Activated CD8-positive, alpha-beta memory T cell treated with anti-CD3 and anti-CD28 coated beads, Interleukin-2, amount 10 ng/mL, durations not matched to agents 7 days and 5 days (primary cell): ENCODE measurements around the gene TSHZ2. TPM values are rescaled to one million over a fixed set of nuclear protein-coding genes. Genes with fewer than 3 reads are reported as not detected.
"Not testable (repeated sequence)": the region's sequence is repeated elsewhere in the genome, so short reads cannot be mapped to it uniquely, and the experiment has no call there.

Experiments used
- ATAC-seq: fragments of 150-1000 bp; cut with Tn5 transposase; one replicate; pipeline ENCODE4 v1.10.0; 2021; ENCODE audit warnings: moderate library complexity
- CTCF ChIA-PET: fragments of 350-600 bp; sonication (Branson Sonifier 250); formaldehyde crosslinking; loops from one replicate; lab custom pipeline; 2021; ENCODE audit warnings: antibody characterized with exemption; lab: Charles Lee
- DNase-seq: peaks from one replicate; pipeline ENCODE4 v3.0.0-alpha.2; 2020
- H3K27ac Mint-ChIP-seq: one replicate; pipeline ENCODE4 v1.8.0; 2021; ENCODE audit warnings: mild to moderate bottlenecking, mixed read lengths
- H3K27me3 Mint-ChIP-seq: one replicate; pipeline ENCODE4 v1.8.0; 2021; ENCODE audit warnings: mixed read lengths
- H3K36me3 Mint-ChIP-seq: one replicate; pipeline ENCODE4 v1.8.0; 2021; ENCODE audit warnings: mild to moderate bottlenecking, mixed read lengths
- H3K4me1 Mint-ChIP-seq: one replicate; pipeline ENCODE4 v1.8.0; 2021; ENCODE audit warnings: mixed read lengths
- H3K4me3 Mint-ChIP-seq: one replicate; pipeline ENCODE4 v1.8.0; 2021; ENCODE audit warnings: mild to moderate bottlenecking, moderate library complexity, mixed read lengths
- H3K9me3 Mint-ChIP-seq: one replicate; pipeline ENCODE4 v1.8.0; 2022; ENCODE audit warnings: low read depth, mixed read lengths
- total RNA-seq, 2 experiments: library from RNA; stranded (reverse); gene quantifications; one replicate each; pipeline ENCODE4 v1.2.3, GENCODE V29; 2021

TSHZ2 gene
- total RNA-seq, 2 experiments from 2014 or later: 0.18 to 1.9 TPM

DNA sequence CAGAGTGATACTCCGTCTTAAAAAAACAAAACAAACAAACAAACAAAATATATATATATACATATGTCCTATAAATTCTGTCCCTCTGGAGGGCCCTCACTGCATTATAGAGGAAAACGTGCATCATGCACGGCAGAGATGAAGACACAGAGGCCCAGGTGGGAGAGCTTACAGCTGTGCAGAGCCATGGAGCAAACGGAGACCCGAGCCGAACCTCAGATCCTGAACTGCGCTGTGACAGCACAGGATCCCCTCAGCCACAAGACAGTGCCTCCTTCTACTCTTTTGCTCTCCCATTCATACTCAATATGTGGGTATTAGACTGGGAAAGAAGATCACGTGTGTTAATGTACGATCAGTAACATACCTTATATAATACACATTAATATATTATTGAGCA is 539.9 kb downstream of the TSHZ2 start:
- H3K36me3 Mint-ChIP-seq: no peaks in the 10 kb centered on the region
- no peak overlapping the region for H3K27ac Mint-ChIP-seq
- CTCF ChIA-PET: interaction anchor here (0.7 kb wide), 1 partner anchor 20 kb away, joined by 3 read pairs; no protein-coding TSS in a partner anchor
- ATAC-seq (no peak), DNase-seq (no peak)
- H3K9me3 Mint-ChIP-seq: no peaks in the 10 kb centered on the region
- H3K4me1 Mint-ChIP-seq: no peaks in the 10 kb centered on the region
- H3K27me3 Mint-ChIP-seq: no peaks in the 10 kb centered on the region
- H3K4me3 Mint-ChIP-seq: no peak overlapping the region

DNA sequence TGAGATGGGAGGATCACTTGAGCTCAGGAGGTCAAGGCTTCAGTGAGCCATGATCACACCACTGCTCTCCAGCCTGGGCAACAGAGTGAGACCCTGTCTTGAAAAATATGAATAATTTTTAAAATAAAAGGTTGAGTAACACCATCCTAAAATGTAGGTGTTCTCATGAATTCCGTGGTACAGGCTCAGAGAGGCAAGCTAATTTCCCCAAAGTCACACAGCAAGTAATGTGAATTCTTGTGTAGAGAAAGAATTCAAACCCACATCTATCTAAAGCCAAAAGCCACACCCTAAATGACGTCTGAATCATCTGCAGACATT is 541.0 kb downstream of the TSHZ2 start:
- H3K9me3 Mint-ChIP-seq: no peaks in the 10 kb centered on the region
- H3K4me1 Mint-ChIP-seq: no peaks in the 10 kb centered on the region
- no peak overlapping the region for H3K4me3 Mint-ChIP-seq
- CTCF ChIA-PET: no interaction called here
- no peak overlapping the region for H3K27ac Mint-ChIP-seq
- ATAC-seq: no peak
- H3K27me3 Mint-ChIP-seq: no peaks in the 10 kb centered on the region
- no peak for DNase-seq
- H3K36me3 Mint-ChIP-seq: no peaks in the 10 kb centered on the region

DNA sequence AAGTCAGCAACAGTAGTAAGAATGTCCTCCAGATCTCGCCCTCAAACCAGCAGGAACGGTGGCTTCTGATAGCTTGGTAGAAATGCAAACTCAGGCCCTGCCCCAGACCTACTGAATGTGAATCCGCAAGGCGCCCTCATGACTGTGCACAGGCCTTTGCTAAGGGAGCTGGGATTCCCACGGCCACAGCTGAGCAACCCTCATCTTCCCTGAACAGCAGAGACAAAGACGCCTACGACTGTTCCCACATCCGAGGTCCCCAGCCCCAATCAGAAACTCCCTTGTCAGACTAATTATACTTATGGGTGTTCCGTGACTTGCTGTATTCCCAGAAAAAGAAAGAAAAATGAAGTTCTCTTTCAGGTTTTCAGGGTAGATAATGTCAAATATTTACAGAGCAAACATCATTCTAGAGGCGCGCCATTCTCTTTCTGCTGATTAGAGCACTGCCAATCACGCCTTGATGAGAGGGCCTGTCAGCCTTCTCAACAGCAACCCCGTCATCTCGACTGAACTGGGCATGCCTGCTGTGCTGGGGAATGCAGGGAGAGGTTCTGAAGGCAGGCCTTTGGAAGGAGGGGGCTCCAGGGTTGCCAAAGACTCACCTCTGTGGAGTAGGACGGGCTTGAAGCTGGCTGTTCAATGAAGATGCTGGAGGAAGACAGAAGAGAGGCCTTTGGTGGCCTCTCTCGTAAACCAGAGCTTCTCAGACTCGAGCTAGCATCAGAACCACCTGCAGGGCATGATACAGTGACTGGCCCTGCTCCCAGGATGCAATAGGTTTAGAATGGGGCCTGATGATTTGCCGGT is 541.5 kb downstream of the TSHZ2 start:
- no peak for ATAC-seq
- CTCF ChIA-PET: interaction anchor here (1.1 kb wide), 1 partner anchor 23 kb away, joined by 3 read pairs; no protein-coding TSS in a partner anchor
- H3K9me3 Mint-ChIP-seq: no peaks in the 10 kb centered on the region
- H3K27me3 Mint-ChIP-seq: no peaks in the 10 kb centered on the region
- H3K4me1 Mint-ChIP-seq: no peaks in the 10 kb centered on the region
- H3K36me3 Mint-ChIP-seq: no peaks in the 10 kb centered on the region
- no peak overlapping the region for H3K27ac Mint-ChIP-seq
- H3K4me3 Mint-ChIP-seq: no peak overlapping the region
- no peak for DNase-seq

DNA sequence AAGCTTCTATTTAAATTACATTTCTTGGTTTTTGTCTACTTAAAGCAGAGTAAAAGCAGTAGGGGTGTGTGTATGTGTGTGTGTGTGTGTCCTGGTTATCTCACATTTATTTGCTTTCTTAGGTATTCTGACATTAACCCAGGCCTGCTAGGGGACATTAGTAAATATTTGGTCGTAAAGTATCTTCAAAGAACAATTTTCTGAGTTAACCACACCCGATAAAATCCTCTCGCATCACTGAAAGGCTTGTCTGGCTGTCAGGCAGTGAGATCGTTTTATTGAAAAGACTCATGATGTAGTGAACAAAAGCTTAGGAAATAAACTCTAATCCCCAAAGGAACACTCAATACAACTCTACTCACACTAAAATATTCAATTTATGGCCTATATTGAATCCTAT is 543.6 kb downstream of the TSHZ2 start:
- H3K4me3 Mint-ChIP-seq: no peak overlapping the region
- no peaks in the 10 kb centered on the region for H3K27me3 Mint-ChIP-seq
- no peaks in the 10 kb centered on the region for H3K9me3 Mint-ChIP-seq
- no peaks in the 10 kb centered on the region for H3K4me1 Mint-ChIP-seq
- DNase-seq: no peak
- CTCF ChIA-PET: interaction anchor here (0.7 kb wide), 1 partner anchor 1171 kb away, joined by 4 read pairs; no protein-coding TSS in a partner anchor
- no peak overlapping the region for H3K27ac Mint-ChIP-seq
- no peaks in the 10 kb centered on the region for H3K36me3 Mint-ChIP-seq
- ATAC-seq: no peak

DNA sequence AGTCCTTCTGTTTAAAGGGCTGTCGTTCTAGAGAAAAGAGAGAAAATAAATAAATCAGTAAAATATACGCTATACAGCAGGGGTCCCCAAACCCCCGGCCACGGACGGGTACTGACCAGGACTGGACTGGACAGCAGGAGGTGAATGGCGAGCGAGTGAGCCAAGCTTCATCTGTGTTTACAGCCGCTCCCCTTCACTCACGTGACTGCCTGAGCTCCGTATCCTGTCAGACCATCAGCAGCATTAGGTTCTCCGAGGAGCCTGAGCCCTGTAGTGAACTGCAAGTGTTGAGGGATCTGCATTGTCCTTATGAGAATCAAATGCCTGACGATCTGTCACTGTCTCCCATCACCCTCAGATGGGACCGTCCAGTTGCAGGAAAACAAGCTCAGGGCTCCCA is 545.0 kb downstream of the TSHZ2 start:
- Mint-ChIP-seq H3K27ac (no peak overlapping the region), H3K9me3 (no peaks in the 10 kb centered on the region), H3K4me1 (no peaks in the 10 kb centered on the region), H3K36me3 (no peaks in the 10 kb centered on the region), H3K4me3 (no peak overlapping the region), H3K27me3 (no peaks in the 10 kb centered on the region)
- DNase-seq (no peak), ATAC-seq (no peak)
- CTCF ChIA-PET: no interaction called here

DNA sequence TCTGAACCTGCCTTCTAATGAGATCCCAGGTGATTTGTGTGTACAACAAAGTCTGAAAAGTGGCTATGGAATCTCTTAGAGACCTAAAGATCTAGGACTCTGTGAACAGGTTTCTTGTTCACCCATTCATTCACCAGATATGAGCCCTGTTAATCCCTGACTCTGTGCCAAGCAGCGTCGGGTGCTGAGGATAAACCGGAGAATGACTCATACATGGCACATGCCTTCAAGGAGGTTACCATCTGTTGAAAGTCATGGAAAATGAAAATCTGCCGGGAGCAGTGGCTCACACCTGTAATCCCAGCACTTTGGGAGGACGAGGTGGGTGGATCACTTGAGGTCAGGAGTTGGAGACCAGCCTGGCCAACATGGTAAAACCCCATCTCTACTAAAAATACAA is 549.3 kb downstream of the TSHZ2 start:
- H3K4me1 Mint-ChIP-seq, CTCF ChIA-PET, H3K27me3 Mint-ChIP-seq, H3K36me3 Mint-ChIP-seq, ATAC-seq, H3K4me3 Mint-ChIP-seq, H3K9me3 Mint-ChIP-seq, DNase-seq, H3K27ac Mint-ChIP-seq: not testable (repeated sequence)

DNA sequence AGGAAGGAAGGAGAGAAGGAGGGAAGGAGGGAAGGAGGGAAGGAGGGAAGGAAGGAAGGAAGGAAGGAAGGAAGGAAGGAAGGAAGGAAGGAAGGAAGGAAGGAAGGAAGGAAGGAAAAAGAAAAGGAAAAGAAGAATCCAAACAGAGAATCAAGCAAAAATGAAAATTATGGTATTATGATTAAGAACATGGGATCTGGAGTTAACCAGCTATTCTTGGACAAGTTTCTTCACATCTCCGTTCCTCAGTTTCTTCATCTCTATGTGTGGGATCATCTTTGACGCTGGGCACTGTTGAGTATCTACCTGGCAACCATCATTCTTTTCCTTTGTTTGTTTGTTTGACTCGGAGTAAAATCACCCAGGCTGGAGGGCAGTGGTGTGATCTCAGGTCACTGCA is 549.9 kb downstream of the TSHZ2 start:
- no peaks in the 10 kb centered on the region for H3K27me3 Mint-ChIP-seq
- no peak overlapping the region for H3K27ac Mint-ChIP-seq
- CTCF ChIA-PET: no interaction called here
- ATAC-seq: no peak
- no peaks in the 10 kb centered on the region for H3K9me3 Mint-ChIP-seq
- H3K4me3 Mint-ChIP-seq: no peak overlapping the region
- DNase-seq: no peak
- no peaks in the 10 kb centered on the region for H3K36me3 Mint-ChIP-seq
- no peaks in the 10 kb centered on the region for H3K4me1 Mint-ChIP-seq

DNA sequence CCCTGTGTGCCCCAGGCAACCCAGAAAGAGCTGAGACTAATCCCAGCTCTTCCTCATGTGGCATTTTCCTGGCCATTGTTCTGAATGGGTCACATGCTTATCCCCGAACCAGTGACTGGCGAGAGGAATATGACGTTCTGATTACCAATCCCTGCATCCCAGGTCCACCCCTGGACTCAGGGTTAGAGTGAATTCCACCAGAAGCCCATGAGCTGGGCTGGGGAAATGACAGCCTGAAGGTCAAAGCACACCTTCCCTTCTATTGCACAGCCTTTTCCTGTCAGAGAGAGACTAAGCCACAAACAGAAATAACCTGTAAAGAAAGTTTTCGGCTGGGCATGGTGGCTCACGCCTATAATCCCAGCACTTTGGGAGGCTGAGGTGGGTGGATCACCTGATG is 550.5 kb downstream of the TSHZ2 start:
- Mint-ChIP-seq H3K4me3 (no peak overlapping the region), H3K9me3 (no peaks in the 10 kb centered on the region), H3K36me3 (no peaks in the 10 kb centered on the region), H3K27me3 (no peaks in the 10 kb centered on the region), H3K4me1 (no peaks in the 10 kb centered on the region), H3K27ac (no peak overlapping the region)
- no peak for ATAC-seq
- no peak for DNase-seq
- CTCF ChIA-PET: no interaction called here

DNA sequence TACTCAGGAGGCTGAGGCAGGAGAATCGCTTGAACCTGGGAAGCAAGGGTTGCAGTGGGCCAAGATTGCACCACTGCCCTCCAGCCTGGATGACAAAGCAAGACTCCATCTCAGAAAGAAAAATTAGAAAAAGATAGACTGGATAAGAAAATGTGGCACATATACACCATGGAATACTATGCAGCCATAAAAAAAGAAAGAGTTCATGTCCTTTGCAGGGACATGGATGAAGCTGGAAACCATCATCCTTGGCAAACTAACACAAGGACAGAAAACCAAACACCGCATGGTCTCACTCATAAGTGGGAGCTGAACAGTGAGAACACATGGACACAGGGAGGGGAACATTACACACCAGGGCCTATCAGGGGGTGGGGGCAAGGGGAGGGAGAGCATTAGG is 551.5 kb downstream of the TSHZ2 start:
- H3K9me3 Mint-ChIP-seq, CTCF ChIA-PET, H3K27ac Mint-ChIP-seq, ATAC-seq, DNase-seq, H3K4me3 Mint-ChIP-seq, H3K27me3 Mint-ChIP-seq, H3K36me3 Mint-ChIP-seq, H3K4me1 Mint-ChIP-seq: not testable (repeated sequence)

DNA sequence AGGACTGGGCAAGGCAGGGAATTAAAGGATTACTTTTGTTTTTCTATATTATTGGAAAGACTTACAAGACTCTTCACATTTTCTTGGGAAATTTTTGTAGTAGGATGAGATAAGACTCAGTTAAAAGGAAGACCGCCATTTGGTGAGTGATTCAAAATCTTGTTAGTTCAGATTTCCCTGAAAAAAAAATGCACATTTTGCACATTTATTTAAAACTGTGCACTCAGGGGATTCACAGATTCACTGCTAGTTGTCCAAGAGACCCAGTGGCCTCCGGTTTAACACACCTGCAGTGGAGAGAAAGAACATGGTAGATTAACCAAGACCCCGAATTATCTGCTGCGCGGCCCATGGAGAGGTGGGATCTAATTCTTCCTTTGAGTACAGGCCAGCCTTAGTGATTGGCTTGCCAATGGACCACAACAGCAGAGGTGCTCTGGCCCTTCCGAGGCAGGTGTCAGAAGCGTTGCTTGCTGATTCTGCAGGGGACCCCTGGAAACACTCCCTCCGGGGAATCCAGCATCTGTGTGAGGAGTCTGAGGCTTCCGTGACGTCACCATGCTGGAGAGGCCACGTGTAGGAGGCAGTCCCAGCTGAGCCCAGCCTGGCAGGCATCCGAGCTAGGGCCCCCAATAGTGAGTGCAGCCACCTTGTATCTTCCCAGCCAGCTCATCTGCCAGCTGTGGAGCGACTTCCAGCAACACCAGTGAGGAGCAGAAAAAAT is 552.6 kb downstream of the TSHZ2 start:
- Mint-ChIP-seq H3K36me3 (no peaks in the 10 kb centered on the region), H3K27me3 (no peaks in the 10 kb centered on the region), H3K4me1 (no peaks in the 10 kb centered on the region), H3K9me3 (no peaks in the 10 kb centered on the region), H3K4me3 (no peak overlapping the region), H3K27ac (no peak overlapping the region)
- ATAC-seq: no peak
- DNase-seq: no peak
- CTCF ChIA-PET: interaction anchor here (0.6 kb wide), 1 partner anchor 14 kb away, joined by 3 read pairs; no protein-coding TSS in a partner anchor

DNA sequence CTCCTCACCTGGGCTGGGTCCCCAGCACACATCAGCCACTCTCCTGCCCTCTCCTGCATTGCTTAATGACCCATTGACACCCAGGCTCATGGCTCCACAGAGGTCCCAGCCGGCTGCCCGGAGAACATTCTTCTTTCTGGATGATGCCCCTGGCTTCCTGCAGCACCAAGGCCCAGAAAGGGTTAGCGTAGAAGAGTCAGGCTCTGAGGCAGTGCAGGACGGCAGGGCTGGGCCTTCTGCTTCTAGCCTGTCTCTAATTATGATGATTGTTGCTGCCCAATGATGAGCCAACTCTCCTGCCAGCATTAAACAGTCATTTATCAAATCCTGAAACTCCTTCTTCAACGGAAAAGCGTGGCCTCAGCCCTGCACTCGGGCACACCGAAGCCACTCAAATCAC is 555.0 kb downstream of the TSHZ2 start:
- Mint-ChIP-seq H3K27ac (no peak overlapping the region), H3K4me3 (no peak overlapping the region), H3K4me1 (no peaks in the 10 kb centered on the region), H3K27me3 (no peaks in the 10 kb centered on the region), H3K36me3 (no peaks in the 10 kb centered on the region), H3K9me3 (peaks cover 2% of the 10 kb centered on the region)
- DNase-seq (no peak), ATAC-seq (no peak)
- CTCF ChIA-PET: no interaction called here

DNA sequence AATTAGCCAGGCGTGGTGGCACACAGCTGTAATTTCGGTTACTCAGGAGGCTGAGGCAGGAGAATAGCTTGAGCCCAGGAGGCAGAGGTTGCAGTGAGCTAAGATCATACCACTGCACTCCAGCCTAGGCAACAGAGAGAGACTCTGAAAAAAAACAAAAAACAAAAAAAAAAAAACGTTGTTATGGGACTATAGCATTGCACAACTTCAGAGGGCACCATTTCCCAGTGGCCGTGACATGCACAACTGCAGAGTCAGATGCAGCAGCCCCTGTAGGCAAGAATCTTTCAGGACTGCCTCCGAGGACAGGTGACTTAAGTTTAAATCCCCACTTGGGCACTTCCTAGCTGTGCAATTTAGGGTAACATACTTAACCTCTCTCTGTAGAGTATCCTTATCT is 557.5 kb downstream of the TSHZ2 start:
- Mint-ChIP-seq H3K4me3 (no peak overlapping the region), H3K9me3 (peaks cover 3% of the 10 kb centered on the region), H3K4me1 (no peaks in the 10 kb centered on the region), H3K36me3 (no peaks in the 10 kb centered on the region), H3K27me3 (no peaks in the 10 kb centered on the region), H3K27ac (no peak overlapping the region)
- CTCF ChIA-PET: no interaction called here
- ATAC-seq (no peak), DNase-seq (no peak)

DNA sequence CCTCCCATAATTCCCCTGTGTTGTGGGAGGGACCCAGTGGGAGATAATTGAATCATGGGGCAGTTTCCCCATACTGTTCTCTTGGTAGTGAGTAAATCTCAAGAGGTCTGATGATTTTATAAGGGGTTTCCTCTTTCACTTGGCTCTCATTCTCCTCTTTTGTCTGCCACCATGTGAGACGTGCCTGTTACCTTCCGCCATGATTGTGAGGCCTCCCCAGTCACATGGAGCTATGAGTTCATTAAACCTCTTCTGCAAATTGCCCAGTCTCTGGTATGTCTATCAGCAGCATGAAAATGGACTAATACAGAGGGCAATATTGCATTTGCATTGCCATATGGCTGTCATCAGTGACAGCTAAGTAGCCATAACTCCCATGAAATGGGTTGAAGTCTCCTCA is 558.3 kb downstream of the TSHZ2 start:
- H3K9me3 Mint-ChIP-seq: peaks cover 3% of the 10 kb centered on the region
- ATAC-seq: no peak
- no peaks in the 10 kb centered on the region for H3K27me3 Mint-ChIP-seq
- no peak overlapping the region for H3K4me3 Mint-ChIP-seq
- CTCF ChIA-PET: no interaction called here
- DNase-seq: no peak
- no peak overlapping the region for H3K27ac Mint-ChIP-seq
- H3K36me3 Mint-ChIP-seq: no peaks in the 10 kb centered on the region
- H3K4me1 Mint-ChIP-seq: no peaks in the 10 kb centered on the region

DNA sequence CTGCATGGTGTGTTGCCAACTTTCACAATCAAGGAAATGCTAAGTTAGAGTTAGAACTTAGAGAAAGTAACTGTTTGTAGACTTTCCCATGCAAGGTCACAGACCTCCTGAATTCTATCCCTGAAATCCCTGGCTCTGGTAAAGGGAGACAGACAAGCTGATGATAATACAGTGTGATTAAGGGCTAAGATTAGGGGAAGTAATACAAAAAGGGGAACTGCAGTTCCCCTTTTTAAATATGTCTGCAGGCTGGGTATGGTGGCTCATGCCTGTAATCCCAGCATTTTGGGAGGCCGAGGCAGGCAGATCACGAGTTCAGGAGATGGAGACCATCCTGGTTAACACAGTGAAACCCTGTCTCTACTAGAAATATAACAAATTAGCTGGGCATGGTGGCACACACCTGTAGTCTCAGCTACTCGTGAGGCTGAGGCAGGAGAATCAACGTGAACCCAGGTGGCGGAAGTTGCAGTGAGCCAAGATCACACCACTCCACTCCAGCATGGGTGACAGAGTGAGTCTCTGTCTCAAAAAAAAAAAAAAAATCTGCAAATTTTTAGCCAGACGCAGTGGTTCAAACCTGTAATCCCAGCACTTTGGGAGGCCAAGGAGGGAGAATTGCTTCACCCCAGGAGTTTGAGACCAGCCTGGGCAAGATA is 560.6 kb downstream of the TSHZ2 start:
- ATAC-seq, H3K27me3 Mint-ChIP-seq, DNase-seq, H3K27ac Mint-ChIP-seq, H3K4me1 Mint-ChIP-seq, H3K9me3 Mint-ChIP-seq, CTCF ChIA-PET, H3K4me3 Mint-ChIP-seq, H3K36me3 Mint-ChIP-seq: not testable (repeated sequence)
